Amniotic stem cell (primary cell): ENCODE results near the gene CPNE1.
"Not testable (repeated sequence)": the region's sequence is repeated elsewhere in the genome, so short reads cannot be mapped to it uniquely, and the experiment has no call there.

ENCODE experiments used
- DNase-seq: peaks from one replicate; lab custom pipeline; 2025; lab: John Stamatoyannopoulos, UW

The CPNE1 gene

GRCh38 chr20:35698298-35699126, 33.8 kb upstream of the CPNE1 start:
- no peak for DNase-seq

GRCh38 chr20:35697696-35698297, 33.1 kb upstream of the CPNE1 start:
- no peak for DNase-seq

GRCh38 chr20:35695978-35696377, 31.3 kb upstream of the CPNE1 start:
- no peak for DNase-seq

GRCh38 chr20:35695245-35695749, 30.6 kb upstream of the CPNE1 start:
- DNase-seq, result no peak

GRCh38 chr20:35690265-35690664, 25.6 kb upstream of the CPNE1 start:
- no peak for DNase-seq

- DNase-seq, result not testable (repeated sequence)
These were observed 22.2 kb upstream of the CPNE1 start for GRCh38 chr20:35686872-35687271.

GRCh38 chr20:35685368-35685767, 20.7 kb upstream of the CPNE1 start:
- not testable (repeated sequence) for DNase-seq

- DNase-seq, result no peak
These were observed 17.3 kb upstream of the CPNE1 start for GRCh38 chr20:35681960-35682359.

GRCh38 chr20:35680452-35681183, 15.9 kb upstream of the CPNE1 start:
- no peak for DNase-seq

GRCh38 chr20:35674921-35675320, 10.2 kb upstream of the CPNE1 start:
- DNase-seq, result no peak

- DNase-seq, result no peak
These were observed 9.2 kb upstream of the CPNE1 start for GRCh38 chr20:35673884-35674283.

- no peak for DNase-seq
These were observed 5.0 kb upstream of the CPNE1 start for GRCh38 chr20:35669681-35670080.

GRCh38 chr20:35669221-35669620, 4.5 kb upstream of the CPNE1 start:
- DNase-seq, result no peak

GRCh38 chr20:35665949-35666288, 1.2 kb upstream of the CPNE1 start:
- DNase-seq, result no peak

GRCh38 chr20:35663516-35664465, 909 bp downstream of the CPNE1 start:
- peak; percentile 8 for DNase-seq

- no peak for DNase-seq
These were observed 2.1 kb downstream of the CPNE1 start for GRCh38 chr20:35662551-35662950.

GRCh38 chr20:35661908-35662307, 2.8 kb downstream of the CPNE1 start:
- DNase-seq, result no peak

- DNase-seq, result no peak
These were observed 3.6 kb downstream of the CPNE1 start for GRCh38 chr20:35661053-35661452.

GRCh38 chr20:35660122-35660937, 4.4 kb downstream of the CPNE1 start:
- no peak for DNase-seq

- no peak for DNase-seq
These were observed 7.4 kb downstream of the CPNE1 start for GRCh38 chr20:35657271-35657670.

GRCh38 chr20:35654415-35654814, 10.3 kb downstream of the CPNE1 start:
- no peak for DNase-seq
